Measurements from ENCODE around the gene SLC39A8. TPM values are rescaled to one million over a fixed set of nuclear protein-coding genes. Genes with fewer than 3 reads are reported as not detected.

The SLC39A8 gene
- total RNA-seq, 6 experiments from 2014 or later, result 19.4 to 24.7 (median 23.3) TPM

- DNase-seq, result no peak
- WGBS (ENCODE audit: insufficient coverage, low coverage, low lambda C conversion rate, missing lambda C conversion rate), result 80% methylated on average over 1 of the region's 1 CpG
- H3K27me3 ChIP-seq, result no peaks in the 10 kb centered on the region
- H3K27ac ChIP-seq, result no peak overlapping the region
- TF ChIP-seq POLR2A (IDR thresholded peaks at IDR 0.05) (no peak), CTCF (IDR thresholded peaks at IDR 0.05) (no peak)
- H3K4me3 ChIP-seq, result no peak overlapping the region
- H3K9me3 ChIP-seq, result no peaks in the 10 kb centered on the region
- no peaks in the 10 kb centered on the region for H3K36me3 ChIP-seq
- ATAC-seq, result no peak
- H3K4me1 ChIP-seq, result no peaks in the 10 kb centered on the region
- intact Hi-C loops (cut with DNase I), result no loop called here
Observed at GRCh38 chr4:102223461-102223860, 121.8 kb downstream of the SLC39A8 start.

- Histone ChIP-seq H3K9me3 (no peaks in the 10 kb centered on the region), H3K27ac (no peak overlapping the region), H3K27me3 (no peaks in the 10 kb centered on the region), H3K36me3 (no peaks in the 10 kb centered on the region), H3K4me3 (no peak overlapping the region), H3K4me1 (no peaks in the 10 kb centered on the region)
- DNase-seq, result no peak
- TF ChIP-seq CTCF (IDR thresholded peaks at IDR 0.05) (no peak), POLR2A (IDR thresholded peaks at IDR 0.05) (no peak)
- no peak for ATAC-seq
- 26% methylated on average over 1 of the region's 1 CpG for WGBS (ENCODE audit: insufficient coverage, low coverage, low lambda C conversion rate, missing lambda C conversion rate)
- intact Hi-C loops (cut with DNase I), result no loop called here
Observed at GRCh38 chr4:102222838-102223409, 122.4 kb downstream of the SLC39A8 start.

GRCh38 chr4:102219129-102219528, 126.2 kb downstream of the SLC39A8 start:
- intact Hi-C loops (cut with DNase I), result no loop called here
- TF ChIP-seq CTCF (IDR thresholded peaks at IDR 0.05), result no peak
- TF ChIP-seq POLR2A (IDR thresholded peaks at IDR 0.05), result no peak
- no peaks in the 10 kb centered on the region for H3K4me1 ChIP-seq
- H3K27me3 ChIP-seq, result no peaks in the 10 kb centered on the region
- H3K9me3 ChIP-seq, result no peaks in the 10 kb centered on the region
- H3K4me3 ChIP-seq, result no peak overlapping the region
- WGBS (ENCODE audit: insufficient coverage, low coverage, low lambda C conversion rate, missing lambda C conversion rate), result 41% methylated on average over 4 of the region's 4 CpGs
- no peaks in the 10 kb centered on the region for H3K36me3 ChIP-seq
- no peak overlapping the region for H3K27ac ChIP-seq
- DNase-seq (no peak), ATAC-seq (no peak)

GRCh38 chr4:102218656-102219055, 126.6 kb downstream of the SLC39A8 start:
- no peak for ATAC-seq
- intact Hi-C loops (cut with DNase I), result no loop called here
- Histone ChIP-seq H3K4me3 (no peak overlapping the region), H3K9me3 (no peaks in the 10 kb centered on the region), H3K27me3 (no peaks in the 10 kb centered on the region), H3K27ac (no peak overlapping the region), H3K36me3 (no peaks in the 10 kb centered on the region), H3K4me1 (no peaks in the 10 kb centered on the region)
- 58% methylated on average over 3 of the region's 3 CpGs for WGBS (ENCODE audit: insufficient coverage, low coverage, low lambda C conversion rate, missing lambda C conversion rate)
- DNase-seq, result no peak
- TF ChIP-seq CTCF (IDR thresholded peaks at IDR 0.05) (no peak), POLR2A (IDR thresholded peaks at IDR 0.05) (no peak)

All from right lobe of liver (tissue), 6 donors.